Kidney capillary endothelial cell (primary cell): ENCODE measurements around the gene NGF.
"Not testable (repeated sequence)": the region's sequence is repeated elsewhere in the genome, so short reads cannot be mapped to it uniquely, and the experiment has no call there.

Experiments
- DNase-seq: peaks from one replicate; pipeline ENCODE4 v3.0.0-alpha.2; 2018; ENCODE audit warnings: low spot score

Gene NGF

DNA sequence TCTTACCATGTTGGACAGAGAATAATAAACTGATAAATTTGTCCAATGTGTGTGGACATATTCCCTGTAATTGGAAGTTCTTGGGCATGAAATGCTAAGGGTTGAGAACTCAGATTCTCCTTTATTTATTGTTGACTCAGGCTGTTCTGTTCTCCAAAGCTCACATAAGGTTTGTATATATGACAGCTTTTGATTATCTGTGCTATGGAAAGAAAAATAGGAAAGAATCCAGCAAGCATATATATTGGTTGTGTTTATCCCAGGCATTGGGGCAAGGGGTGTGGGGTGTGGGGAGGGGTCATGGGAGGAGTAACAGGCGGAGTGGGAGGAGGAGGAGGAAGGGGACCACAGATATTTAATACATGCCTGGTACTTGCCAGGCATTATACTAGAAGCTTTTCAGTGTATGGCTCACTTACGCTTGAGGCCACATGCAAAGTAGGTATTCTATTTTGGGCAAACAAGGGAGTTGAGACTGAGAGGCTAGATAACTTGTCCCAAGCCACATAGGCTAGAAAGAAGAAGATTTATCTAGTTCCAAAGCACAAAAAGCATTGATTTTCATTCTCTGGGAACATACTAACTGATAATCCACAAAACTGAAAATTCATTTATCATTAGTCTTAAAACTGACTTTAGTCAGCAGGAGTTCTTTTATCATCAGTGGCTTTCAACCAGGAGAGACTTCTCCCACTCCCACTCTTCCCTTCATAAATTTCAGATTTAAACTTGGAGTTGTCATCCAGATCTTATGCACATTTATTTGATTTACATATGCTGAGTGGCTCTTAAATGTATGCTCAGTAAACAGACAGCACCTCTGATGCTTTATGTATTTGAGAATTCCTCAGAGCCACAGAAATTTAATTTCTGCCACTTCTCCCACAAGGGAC is 27.2 kb downstream of the NGF start:
- no peak for DNase-seq

DNA sequence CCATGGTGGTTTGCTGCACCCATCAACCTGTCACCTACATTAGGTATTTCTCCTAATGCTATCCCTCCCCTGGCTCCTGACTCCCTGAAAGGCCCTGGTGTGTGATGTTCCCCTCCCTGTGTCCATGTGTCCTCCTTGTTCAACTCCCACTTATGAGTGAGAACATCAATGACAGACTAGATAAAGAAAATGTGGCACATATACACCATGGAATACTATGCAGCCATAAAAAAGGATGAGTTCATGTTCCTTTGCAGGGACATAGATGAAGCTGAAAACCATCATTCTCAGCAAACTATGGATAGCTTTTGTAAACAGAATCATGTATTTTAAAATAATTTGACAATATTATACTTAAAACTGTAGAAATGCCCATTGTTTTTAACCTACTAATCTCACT is 28.5 kb downstream of the NGF start:
- not testable (repeated sequence) for DNase-seq

DNA sequence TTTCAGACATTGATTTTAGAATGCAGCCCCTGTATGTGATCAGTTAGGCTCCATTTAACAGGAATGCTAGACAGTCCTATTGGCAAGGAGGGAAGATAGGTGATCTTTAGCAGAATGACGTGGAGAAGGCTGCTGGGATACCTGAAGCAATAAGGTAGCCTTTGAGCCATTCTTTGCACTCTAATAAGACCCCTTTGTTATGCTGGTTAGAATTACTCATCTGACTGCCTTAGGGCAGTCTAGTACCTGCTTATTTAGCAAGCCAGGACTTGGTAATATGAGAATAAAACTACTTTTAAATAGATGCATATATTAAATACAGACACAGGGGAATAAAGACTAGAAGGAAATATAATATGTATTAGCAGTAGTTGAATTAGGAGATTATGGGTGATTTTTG is 29.1 kb downstream of the NGF start:
- no peak for DNase-seq

DNA sequence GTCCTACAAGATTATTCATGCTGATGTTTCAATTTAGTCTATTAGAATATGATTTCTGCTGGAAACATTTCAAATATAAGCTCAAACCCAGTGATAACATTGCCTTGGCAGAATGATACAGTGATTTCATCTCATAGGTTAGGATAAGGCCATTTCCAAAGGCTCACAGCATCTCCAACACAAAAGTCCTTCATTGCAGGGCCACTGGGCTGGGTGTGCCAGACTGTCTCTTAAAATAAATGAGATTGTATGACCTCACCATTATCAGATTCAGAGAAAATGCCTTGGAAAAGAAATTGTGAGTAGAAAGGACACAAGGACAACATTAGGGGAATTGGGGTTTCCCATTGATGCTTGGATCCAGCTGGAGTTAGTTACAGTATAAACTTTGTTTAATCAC is 30.4 kb downstream of the NGF start:
- DNase-seq: no peak

DNA sequence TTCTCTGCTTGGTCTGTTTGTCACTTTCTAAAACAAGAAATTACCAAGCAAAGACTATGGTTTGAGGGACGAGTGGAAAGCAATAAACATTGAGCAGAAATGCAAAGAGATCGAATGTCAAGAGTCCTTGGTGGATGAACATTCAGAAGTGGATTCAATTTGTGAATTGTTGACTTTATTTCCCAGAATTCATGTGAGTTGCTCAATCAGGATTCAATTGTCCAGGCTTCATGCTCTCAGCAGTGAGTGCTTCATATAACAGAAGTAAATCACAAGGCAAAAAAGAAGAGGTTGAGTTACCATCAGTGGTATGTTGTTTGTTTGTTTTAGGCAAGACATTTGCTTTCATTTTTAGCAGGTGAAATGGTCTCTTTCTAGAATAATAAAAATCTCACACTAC is 31.9 kb downstream of the NGF start:
- no peak for DNase-seq

DNA sequence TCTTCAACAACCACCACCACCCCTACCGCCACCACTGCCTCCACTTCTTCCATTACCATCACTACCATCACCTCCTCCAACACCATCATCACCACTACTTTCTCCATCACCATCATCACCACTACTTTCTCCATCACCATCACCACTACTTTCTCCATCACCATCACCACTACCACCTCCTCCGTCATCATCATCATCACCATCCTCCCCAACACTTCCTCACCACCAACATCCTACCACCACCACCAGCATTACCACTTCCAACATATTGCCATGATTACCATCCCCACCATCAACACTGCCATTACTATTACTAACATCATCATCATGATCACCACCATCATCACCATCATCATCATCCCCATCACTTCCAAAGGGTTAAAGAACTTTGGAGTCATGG is 34.7 kb downstream of the NGF start:
- DNase-seq: no peak

DNA sequence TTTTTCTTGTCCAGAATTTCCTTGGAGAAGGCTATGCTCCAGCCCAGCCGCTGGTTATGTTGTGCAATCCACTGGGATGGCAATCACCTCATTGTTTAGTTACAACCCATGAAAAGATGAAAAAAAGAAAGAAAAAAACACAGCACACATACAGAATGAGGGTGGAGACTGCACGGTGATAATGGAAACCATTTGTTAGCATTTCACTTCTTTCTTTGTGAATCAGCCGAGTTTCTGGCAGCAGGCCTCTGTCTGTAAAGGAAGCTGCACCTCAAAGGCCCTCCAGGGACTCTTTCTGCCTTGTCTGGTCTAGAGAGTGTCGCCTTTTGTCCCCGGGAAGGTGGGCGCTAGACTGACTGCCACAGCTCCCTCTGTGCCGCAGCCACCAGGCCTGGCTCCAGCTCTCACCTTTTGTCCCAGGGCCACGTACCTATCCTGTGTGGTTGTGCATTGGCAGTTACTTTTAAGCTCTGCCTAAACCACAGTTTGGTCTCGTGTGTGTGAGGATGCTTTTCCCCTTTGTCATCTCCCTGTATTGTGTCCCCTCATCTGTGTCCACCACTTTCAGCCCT is 35.6 kb downstream of the NGF start:
- no peak for DNase-seq

DNA sequence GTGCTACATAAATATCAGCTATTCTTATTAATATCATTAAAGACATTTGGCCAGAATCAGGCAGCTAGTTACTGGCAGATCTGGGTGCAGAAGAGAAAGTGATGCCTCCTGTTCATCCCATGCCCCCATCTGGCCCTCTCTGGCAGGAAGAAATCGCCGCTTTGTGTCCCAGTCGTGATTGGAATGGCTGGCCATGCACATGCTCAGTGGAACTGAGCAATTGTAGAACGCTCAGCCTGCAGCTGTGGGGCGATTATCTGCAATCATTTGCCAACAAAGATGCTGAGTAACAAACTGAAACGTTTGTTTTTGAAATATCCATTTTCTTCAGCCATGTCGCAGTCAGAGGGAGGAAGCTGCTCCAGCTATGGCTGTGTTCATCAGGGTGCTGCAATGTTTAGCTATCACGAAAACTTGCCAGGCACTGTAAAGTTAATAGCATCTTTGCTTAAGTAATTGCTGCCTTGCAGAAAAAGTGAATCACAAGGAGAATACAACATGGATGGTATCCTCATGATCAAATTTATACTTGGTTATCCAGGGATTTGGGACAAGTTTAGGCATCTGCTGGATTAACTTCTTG is 36.5 kb downstream of the NGF start:
- no peak for DNase-seq

DNA sequence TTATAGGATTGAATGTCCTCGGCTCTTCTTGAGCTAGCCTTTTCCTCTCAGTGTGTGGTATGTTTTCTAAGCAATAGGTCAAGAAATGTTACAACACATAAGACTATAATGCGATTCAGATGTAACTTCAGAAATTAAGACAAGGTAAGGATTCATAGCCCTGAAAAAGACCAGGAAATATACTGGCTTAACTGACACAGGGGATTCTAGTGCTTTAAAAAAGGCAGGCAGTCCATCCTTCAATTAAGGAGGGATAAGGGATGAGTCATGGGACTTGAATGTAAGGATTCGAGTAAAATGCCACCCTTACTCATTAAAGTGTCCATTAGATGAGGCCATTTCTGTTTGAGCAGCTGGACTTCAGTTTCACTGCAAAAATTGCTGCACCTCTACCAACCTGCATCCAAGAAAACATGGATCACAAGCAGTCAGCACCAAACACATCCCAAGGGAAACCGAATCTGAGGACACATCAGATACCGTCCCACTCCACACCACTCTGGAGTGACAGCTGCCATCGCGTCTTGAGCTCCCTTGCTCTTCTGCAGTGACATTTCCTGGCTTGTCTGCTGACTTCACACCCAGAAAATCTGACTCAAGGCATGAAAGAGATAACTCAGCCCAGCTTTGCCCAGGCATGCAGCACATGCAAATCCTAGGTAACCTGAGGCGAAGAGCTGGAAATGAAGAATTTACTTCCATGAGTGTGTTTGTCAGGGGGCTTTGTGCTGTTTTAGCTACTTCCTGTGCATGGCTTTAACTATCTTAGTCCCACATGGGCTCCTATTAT is 37.8 kb downstream of the NGF start:
- no peak for DNase-seq

DNA sequence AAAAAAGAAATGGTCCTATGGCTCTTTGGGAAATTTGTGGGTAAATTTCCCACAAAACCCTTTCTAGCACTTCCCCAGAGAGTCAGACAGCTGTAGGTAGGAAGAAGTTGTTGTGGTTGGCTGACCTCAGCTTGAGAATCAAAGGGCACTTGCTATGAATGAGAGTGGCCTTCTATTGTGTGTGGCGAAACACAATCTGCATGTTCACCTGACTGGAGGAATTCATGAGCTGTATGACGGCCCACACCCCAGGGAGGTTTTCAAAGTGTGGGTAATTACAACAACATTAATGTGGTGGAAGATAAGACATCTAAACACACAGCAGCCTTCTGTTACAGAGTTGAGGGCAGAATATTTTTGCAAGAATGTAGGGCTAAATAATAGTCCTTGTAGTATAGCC is 38.8 kb downstream of the NGF start:
- no peak for DNase-seq

DNA sequence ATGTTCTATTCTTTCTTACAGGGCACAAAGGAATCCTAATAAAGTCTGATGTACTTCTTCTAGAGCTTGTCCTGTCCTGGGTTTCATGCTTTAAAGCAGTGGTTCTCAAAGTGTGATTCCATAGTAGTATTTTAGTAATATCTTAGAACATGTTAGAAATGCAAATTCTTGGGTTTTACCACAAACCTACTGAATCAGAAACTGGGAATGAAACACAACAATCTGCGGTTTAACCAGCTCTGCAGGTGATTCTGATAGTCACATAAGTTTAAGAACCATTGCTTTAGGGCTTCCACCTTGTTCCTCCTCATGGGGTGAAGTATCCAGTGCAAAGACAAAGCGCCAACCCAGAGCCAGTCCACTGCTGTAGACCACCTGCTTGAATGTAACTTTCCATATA is 41.1 kb downstream of the NGF start:
- DNase-seq: no peak

DNA sequence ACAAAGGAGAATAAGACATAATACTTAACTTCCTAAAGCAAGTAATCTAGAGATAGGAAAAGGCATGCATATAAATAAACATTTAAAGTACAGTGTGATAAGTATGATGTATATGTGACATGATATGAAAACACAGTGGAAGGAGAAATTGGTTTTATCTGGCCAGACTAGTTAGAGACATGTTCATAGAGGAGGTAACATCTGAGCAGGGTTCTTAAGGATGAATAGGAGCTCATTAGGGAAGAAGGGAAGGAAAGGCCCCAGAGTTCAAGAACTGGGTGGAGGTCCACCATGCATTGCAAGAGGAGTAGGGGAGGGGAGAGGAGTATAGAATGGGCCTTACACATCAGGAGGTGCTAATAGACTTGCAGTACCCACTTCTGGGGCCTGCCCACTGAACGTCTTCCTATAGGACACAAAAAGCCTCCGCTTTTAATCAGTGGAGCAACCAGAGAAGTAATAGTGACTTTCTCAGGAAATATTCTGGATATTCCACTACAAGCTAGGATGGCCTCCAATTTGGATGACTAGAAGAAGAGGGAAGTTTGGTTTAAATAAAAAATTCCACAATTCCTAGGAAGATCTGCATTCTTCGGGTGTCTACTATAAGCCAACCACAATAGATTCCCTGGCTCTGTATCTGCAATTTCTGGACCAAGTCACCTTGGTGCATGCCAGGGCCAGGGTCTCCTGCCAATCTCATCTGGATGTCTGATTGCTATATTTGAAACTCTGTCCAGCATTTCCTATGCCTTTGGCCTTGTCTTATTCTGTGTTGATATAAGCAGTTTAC is 41.9 kb downstream of the NGF start:
- no peak for DNase-seq

DNA sequence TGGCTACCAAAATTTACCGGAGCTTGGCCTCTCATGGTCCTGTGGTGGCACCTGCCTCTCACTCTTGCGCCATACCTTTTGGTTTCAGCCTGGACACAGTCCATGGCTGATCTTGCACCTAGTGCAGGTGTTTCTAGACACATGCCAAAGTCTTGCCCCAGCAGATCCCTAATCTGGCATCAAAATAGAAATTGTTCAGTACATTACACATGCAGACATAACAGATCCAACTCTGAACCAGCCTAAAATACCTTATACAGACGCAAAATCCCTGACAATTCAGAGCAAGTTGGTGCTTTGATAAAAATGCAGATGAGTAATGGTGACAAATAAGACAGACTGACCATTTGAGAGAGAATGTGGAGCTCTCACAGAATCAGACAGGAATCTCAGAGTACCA is 44.1 kb downstream of the NGF start:
- DNase-seq: no peak

DNA sequence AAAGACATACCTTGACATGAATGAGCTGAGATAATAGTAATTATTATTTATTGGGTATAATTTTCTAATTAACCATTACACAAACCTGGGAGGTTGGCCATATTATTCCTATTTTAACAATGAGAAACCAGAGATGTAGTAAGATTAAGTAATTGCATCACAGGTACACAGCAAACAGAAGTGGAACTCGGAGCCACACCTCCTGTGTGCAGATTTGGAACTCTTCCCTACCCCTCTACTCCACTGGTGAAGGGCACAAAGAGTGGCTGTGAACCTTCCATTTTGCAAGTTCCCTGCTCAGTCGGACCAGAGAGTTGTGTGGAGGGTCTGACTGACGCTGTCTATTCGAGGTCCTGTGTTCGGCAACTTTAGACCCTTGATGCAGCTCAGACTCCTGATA is 45.0 kb downstream of the NGF start:
- DNase-seq: no peak

DNA sequence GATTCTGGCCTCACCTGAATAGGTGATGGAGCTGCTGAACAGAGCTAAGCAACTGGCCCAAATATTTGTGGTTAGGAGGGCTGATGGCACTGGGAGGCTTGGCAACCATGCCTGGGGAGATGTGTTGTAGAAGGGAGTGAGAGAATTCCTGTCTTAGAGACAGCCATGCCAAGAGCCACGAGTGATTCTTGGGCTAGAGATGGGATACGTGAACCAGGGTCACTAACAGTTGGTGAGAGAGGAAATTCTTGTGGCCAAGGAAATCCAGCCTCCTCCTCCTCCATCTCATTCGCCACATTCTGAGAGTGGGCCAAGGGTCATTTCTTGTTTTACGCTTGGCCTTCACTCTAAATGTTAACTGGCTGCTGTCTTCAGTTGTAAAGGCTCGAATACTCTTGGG is 46.3 kb downstream of the NGF start:
- no peak for DNase-seq

DNA sequence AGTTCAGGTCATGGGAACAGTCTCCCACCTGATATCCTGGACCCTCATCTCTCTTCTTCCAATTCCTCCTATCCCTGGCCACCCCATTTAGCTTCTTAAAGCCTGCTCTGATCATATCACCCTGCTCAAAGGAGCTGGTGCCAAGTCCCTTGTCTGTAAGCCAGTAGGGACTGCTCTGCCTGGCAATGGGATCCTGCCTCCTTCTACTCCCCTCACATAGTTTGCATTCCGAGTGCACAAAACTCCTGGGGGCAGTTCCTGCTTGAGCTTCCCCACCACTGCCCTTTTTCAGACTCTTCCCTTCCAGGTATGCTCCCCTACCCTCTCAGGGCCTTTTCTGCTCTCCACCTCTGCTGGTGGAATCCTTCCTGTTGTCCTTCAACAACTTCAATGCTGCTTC is 48.1 kb downstream of the NGF start:
- no peak for DNase-seq

DNA sequence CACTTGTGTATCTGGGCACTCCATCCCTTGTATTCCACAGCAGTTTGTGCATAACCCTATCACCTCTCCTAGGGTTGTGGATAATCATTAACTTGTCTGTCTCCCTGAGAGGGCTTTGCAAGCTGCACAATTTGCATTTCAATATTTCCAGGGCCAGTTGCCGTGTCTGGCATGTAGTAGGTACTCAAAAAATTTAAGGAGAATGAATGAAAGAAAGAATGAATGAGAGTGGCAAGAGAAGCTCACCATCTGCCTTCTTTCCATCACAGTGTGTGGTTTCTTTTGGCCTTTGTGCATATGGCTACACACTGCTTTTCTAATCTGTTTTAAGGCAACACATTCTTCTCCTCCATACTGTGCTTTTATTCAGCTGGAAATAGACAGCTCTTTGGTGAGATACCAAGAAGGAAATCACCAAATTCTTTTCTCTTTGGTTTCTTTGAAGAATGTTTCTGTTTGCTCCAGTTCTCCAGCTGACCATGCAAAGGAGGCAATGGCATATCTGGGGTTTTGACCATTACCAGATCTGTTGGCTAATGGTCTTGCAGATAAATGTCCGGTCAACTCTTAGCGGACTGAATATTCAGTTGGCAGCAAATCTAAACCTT is 49.4 kb downstream of the NGF start:
- DNase-seq: no peak

DNA sequence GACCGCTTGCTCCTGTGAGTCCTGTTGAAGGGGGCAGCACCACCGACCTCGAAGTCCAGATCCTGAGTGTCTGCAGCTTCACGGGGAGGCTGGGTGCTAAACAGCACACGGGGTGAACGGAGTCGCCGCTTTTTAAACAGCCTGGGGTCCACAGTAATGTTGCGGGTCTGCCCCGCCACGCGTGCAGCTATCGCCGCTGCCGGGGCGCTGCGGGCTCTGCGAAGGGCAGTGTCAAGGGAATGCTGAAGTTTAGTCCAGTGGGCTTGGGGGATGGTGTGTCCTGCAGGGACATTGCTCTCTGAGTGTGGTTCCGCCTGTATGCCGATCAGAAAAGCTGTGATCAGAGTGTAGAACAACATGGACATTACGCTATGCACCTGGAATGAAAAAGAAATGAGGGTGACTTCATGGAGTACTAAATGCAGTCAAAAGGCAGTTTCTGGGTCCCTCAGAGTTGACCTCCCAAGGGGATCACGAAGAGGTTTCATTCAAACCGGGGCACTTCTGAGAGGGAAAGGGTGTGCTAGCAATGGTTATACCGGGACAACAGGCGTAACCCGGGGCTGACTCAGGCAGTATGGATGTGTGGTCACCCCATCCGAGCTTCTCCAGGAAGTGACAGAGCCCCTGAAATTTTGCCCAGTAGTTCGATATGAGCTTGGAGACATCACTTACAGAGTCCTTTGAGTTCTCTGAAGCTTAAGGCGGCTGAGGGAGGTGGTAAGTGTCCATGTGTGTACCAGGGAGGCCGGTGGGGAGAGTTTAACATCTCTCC is 51.4 kb downstream of the NGF start:
- no peak for DNase-seq

DNA sequence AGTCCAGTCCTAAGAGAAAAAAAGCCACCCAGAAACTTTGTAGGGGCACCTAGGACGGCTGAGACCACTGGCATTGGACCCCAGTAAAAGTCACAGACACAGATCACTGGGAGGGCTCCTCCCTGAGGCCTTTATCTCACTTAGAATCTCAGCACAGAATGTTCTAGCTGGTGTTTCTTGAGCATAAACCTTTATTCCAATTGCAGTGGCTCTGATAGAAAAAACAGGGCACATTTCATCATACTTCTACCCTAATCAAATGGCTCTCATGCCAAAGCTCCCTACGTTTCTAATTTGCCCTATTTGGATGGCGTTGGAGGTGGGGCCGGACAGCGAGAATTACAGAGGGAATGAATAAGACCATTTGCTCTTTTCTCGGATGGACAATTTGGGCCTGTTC is 53.8 kb downstream of the NGF start:
- no peak for DNase-seq

DNA sequence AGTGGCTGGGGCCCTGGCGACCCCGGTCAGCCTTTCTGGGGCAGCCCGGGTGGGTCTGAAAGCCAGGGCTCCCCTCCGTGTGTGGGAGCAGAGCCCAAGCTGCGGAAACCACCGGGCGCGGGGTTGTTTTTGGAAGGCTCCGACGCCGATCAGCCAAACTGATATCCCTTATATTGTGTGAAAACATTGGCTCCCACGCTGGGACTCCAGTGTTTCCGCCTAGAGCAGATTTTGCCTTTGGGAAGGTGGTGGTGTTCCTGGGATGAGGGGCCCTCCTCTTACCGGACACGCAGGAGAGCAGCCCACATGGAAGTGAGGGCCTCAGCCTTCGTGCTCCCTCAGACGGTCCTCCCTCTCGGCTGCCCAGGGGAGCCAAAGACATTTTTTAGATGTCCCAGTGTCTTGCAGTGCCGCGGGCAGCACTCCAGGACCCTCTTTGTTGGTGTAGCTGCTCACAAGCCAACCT is 54.3 kb downstream of the NGF start:
- DNase-seq: no peak

DNA sequence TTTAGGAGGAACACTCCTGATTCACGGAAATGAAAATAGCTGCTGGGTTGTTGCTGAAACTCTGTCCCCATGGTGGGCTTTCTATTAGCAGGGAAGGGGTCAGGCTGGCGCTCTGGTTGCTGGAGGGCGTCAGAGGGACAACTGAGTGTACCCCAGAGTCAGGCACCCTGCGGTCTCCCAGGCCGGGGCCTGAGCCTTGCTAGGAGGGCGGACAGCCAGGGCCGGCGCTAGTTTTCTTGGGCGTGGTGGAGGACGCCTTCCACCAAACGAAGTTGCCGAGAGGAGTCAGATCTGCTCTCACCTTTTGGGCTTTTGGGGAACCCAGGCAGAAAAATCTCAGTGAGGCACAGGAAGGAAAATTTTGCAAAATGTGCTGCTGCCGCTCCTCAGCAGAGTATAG is 54.8 kb downstream of the NGF start:
- DNase-seq: no peak
